K562 (cell line): ENCODE results near the gene PRSS38. TPM values are rescaled to one million over a fixed set of nuclear protein-coding genes. Genes with fewer than 3 reads are reported as not detected.

Source experiments
- ARHGAP35 ChIP-seq: fragments of 450-650 bp; IDR thresholded peaks from 2 replicates; pipeline ENCODE4 v1.6.1; 2018; ENCODE audit not compliant: partially characterized antibody
- BDP1 ChIP-seq: IDR thresholded peaks from 3 replicates; pipeline ENCODE4 v1.6.1; 2011; ENCODE audit not compliant: insufficient read length, insufficient read depth
- C11orf30 ChIP-seq: fragments of 450-650 bp; IDR thresholded peaks from 2 replicates; pipeline ENCODE4 v1.6.1; 2016; ENCODE audit warnings: low read depth, mild to moderate bottlenecking
- CBFA2T2 ChIP-seq: fragments of 450-650 bp; conservative IDR thresholded peaks from 2 replicates; pipeline ENCODE4 v1.6.1; 2017; ENCODE audit warnings: mild to moderate bottlenecking
- CHCHD3 ChIP-seq: fragments of 250-450 bp; sonication (Bioruptor Pico); IDR thresholded peaks from 2 replicates; pipeline ENCODE4 v2.1.2; 2022; ENCODE audit warnings: mild to moderate bottlenecking
- EZH2 ChIP-seq: IDR thresholded peaks from 2 replicates; pipeline ENCODE4 v1.6.1; 2012; ENCODE audit warnings: low read depth, mild to moderate bottlenecking, inconsistent platforms, low read length, borderline replicate concordance
- HNRNPL ChIP-seq: fragments of 200-400 bp; formaldehyde crosslinking; IDR thresholded peaks from 2 replicates; pipeline ENCODE4 v1.6.1; 2017; ENCODE audit warnings: low read depth, mild to moderate bottlenecking, low read length
- KAT2B ChIP-seq: IDR thresholded peaks from one replicate; pipeline ENCODE4 v1.6.1; 2012; ENCODE audit warnings: low read depth, mild to moderate bottlenecking, control low read depth, inconsistent platforms, low read length, moderate library complexity
- KLF13 ChIP-seq: fragments of 450-650 bp; IDR thresholded peaks from 2 replicates; pipeline ENCODE4 v1.6.1; 2016; ENCODE audit warnings: missing genetic modification characterization, low read depth, mild to moderate bottlenecking, missing compliant biosample characterization, moderate library complexity, borderline replicate concordance
- KLF16 ChIP-seq: IDR thresholded peaks from 2 replicates; pipeline ENCODE4 v1.6.1; 2016; ENCODE audit warnings: antibody characterized with exemption
- KLF6 ChIP-seq: fragments of 250-450 bp; sonication (Bioruptor Pico); IDR thresholded peaks from 2 replicates; pipeline ENCODE4 v1.4.0; 2020; ENCODE audit warnings: mild to moderate bottlenecking, moderate library complexity, borderline replicate concordance
- MBD2 ChIP-seq: sonication (generic); IDR thresholded peaks from 2 replicates; pipeline ENCODE4 v1.6.1; 2016; ENCODE audit warnings: low read depth, borderline replicate concordance
- NFYB ChIP-seq: IDR thresholded peaks from 2 replicates; pipeline ENCODE4 v1.6.1; 2011; ENCODE audit warnings: mild to moderate bottlenecking, moderate library complexity; ENCODE audit not compliant: insufficient read length; ENCODE audit errors: extremely low read depth
- NR3C1 ChIP-seq: sonication (generic); formaldehyde crosslinking; IDR thresholded peaks from 2 replicates; pipeline ENCODE4 v1.8.1; 2022; ENCODE audit warnings: missing genetic modification reagents
- POLR2H ChIP-seq: IDR thresholded peaks from 2 replicates; pipeline ENCODE4 v1.6.1; 2016; ENCODE audit warnings: missing genetic modification characterization, low read depth, mild to moderate bottlenecking, control low read depth, missing compliant biosample characterization, moderate library complexity
- RBM39 ChIP-seq: fragments of 200-400 bp; formaldehyde crosslinking; optimal IDR thresholded peaks from 2 replicates; pipeline ENCODE3; 2018; ENCODE audit warnings: low read depth, low read length
- SETDB1 ChIP-seq: IDR thresholded peaks from one replicate; pipeline ENCODE4 v1.6.1; 2012; ENCODE audit warnings: low read length, control low read depth, inconsistent platforms
- SMARCA5 ChIP-seq: fragments of 450-650 bp; IDR thresholded peaks from 2 replicates; pipeline ENCODE4 v1.6.1; 2016
- TSC22D4 ChIP-seq: fragments of 450-650 bp; IDR thresholded peaks from 2 replicates; pipeline ENCODE4 v1.6.1; 2016; ENCODE audit warnings: missing genetic modification characterization, missing biosample characterization, control low read depth
- ZBTB17 ChIP-seq: fragments of 450-650 bp; formaldehyde crosslinking; IDR thresholded peaks from 2 replicates; pipeline ENCODE4 v1.4.0; 2020; ENCODE audit warnings: mild to moderate bottlenecking
- ZC3H8 ChIP-seq: fragments of 450-650 bp; IDR thresholded peaks from 2 replicates; pipeline ENCODE4 v1.6.1; 2017
- ZFP1 ChIP-seq: fragments of 450-650 bp; formaldehyde crosslinking; IDR thresholded peaks from 2 replicates; pipeline ENCODE4 v1.4.0; 2020; ENCODE audit warnings: mild to moderate bottlenecking, mixed read lengths
- ZKSCAN8 ChIP-seq: fragments of 200-800 bp; sonication (Bioruptor generic); IDR thresholded peaks from 2 replicates; pipeline ENCODE4 v1.6.1; 2016; ENCODE audit warnings: missing genetic modification characterization, missing compliant biosample characterization
- ZNF12 ChIP-seq: sonication (generic); formaldehyde crosslinking; IDR thresholded peaks from 2 replicates; pipeline ENCODE4 v1.4.0; 2020; ENCODE audit warnings: mild to moderate bottlenecking, missing genetic modification reagents
- ZNF174 ChIP-seq: fragments of 250-450 bp; sonication (Bioruptor Pico); IDR thresholded peaks from 2 replicates; pipeline ENCODE4 v1.4.0; 2020; ENCODE audit warnings: mild to moderate bottlenecking
- polyA plus RNA-seq, 8 experiments: library from polyadenylated mRNA; depleted of rRNA in 4 of 8; stranded (reverse) in 5 of 8; unstranded in 3 of 8; fragments of >200 nt; fragmentation: Nextera tagmentation in 2 of 8; fragmentation: Illumina TruSeq in 1 of 8; extraction: Ambion mirVana in 2 of 8; extraction: Trizol in 1 of 8; gene quantifications; 2 replicates each; pipeline versions ENCODE4 v1.2.1 to v1.2.3, GENCODE V29; 2011 to 2014; ENCODE audit warnings: inconsistent platforms in 1 of 8, missing spikeins in 1 of 8
- total RNA-seq, 7 experiments: library from RNA; depleted of rRNA in 6 of 7; stranded (reverse); fragments of >200 nt in 6 of 7; fragmentation: Illumina TruSeq in 2 of 7; extraction: Trizol in 2 of 7; gene quantifications; 2 replicates each; pipeline versions ENCODE4 v1.2.1 to v1.2.3, GENCODE V29; 2011 to 2021; ENCODE audit warnings: low replicate concordance in 1 of 7
- TF ChIP-seq, protein P1 (sequence below): fragments of 450-650 bp; IDR thresholded peaks from 2 replicates; pipeline ENCODE4 v1.6.1; 2016; ENCODE audit warnings: antibody characterized with exemption
- TF ChIP-seq, protein P2 (sequence below): fragments of 250-450 bp; sonication (Bioruptor Pico); IDR thresholded peaks from 2 replicates; pipeline ENCODE4 v1.5.0; 2020; ENCODE audit warnings: mild to moderate bottlenecking
- TF ChIP-seq, protein P3 (sequence below): sonication (generic); formaldehyde crosslinking; IDR thresholded peaks from 2 replicates; pipeline ENCODE4 v1.9.0; 2022; ENCODE audit warnings: mild to moderate bottlenecking, missing genetic modification reagents
- TF ChIP-seq, protein P4 (sequence below): sonication (generic); formaldehyde crosslinking; IDR thresholded peaks from 2 replicates; pipeline ENCODE4 v1.8.1; 2023; ENCODE audit warnings: mild to moderate bottlenecking, missing genetic modification reagents

The PRSS38 gene
- total and polyA plus RNA-seq, 9 of the 15 experiments (the other 6 are each of a cell fraction or from before 2014, with no cell fraction given): 0.09 to 0.14 TPM; not detected in 7

DNA sequence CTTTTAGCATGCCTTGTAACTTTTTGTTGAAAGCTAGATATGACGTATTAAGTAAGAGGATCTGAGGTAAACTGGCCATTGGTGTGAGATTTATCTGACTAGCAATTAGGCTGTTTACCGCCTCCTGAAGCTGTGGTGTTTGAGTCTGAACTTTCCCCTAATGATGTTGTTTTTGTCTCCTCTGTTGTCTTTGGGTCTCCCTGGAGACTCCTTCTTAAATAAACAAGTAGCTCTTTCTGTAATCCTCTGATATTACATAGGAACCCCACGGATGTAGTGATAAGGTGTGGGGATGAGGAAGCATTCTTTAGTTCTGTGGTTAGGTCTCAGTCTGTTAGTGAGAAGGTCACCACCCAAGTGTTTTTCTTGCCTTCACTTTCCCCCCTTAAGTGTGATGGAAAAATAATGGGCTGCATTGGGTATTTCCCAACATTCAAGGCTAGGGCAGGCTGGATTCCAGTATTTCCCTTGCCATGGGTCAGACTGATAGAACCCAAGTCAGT lies 33.0 kb downstream of the PRSS38 start (continued):
- TF ChIP-seq ZFP1: no peak
- no peak for TF ChIP-seq ZBTB17 (CRISPR knock-in tag)
- TF ChIP-seq NR3C1: no peak
- TF ChIP-seq, protein P1, sequence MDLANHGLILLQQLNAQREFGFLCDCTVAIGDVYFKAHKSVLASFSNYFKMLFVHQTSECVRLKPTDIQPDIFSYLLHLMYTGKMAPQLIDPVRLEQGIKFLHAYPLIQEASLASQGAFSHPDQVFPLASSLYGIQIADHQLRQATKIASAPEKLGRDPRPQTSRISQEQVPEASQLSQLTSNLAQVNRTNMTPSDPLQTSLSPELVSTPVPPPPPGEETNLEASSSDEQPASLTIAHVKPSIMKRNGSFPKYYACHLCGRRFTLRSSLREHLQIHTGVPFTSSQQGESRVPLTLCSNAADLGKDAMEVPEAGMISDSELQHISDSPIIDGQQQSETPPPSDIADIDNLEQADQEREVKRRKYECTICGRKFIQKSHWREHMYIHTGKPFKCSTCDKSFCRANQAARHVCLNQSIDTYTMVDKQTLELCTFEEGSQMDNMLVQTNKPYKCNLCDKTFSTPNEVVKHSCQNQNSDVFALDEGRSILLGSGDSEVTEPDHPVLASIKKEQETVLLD: no peak
- no peak for TF ChIP-seq ZKSCAN8 (CRISPR knock-in tag)
- TF ChIP-seq RBM39: no peak
- no peak for TF ChIP-seq KLF13
- TF ChIP-seq, protein P2, sequence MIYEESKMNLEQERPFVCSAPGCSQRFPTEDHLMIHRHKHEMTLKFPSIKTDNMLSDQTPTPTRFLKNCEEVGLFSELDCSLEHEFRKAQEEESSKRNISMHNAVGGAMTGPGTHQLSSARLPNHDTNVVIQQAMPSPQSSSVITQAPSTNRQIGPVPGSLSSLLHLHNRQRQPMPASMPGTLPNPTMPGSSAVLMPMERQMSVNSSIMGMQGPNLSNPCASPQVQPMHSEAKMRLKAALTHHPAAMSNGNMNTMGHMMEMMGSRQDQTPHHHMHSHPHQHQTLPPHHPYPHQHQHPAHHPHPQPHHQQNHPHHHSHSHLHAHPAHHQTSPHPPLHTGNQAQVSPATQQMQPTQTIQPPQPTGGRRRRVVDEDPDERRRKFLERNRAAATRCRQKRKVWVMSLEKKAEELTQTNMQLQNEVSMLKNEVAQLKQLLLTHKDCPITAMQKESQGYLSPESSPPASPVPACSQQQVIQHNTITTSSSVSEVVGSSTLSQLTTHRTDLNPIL (CRISPR knock-in tag): no peak
- no peak for TF ChIP-seq CHCHD3
- TF ChIP-seq CBFA2T2: peak; percentile 75
- TF ChIP-seq MBD2: no peak
- TF ChIP-seq ARHGAP35: no peak
- TF ChIP-seq, protein P3, sequence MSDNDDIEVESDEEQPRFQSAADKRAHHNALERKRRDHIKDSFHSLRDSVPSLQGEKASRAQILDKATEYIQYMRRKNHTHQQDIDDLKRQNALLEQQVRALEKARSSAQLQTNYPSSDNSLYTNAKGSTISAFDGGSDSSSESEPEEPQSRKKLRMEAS (CRISPR knock-in tag): no peak
- TF ChIP-seq ZNF12 (CRISPR knock-in tag): no peak
- TF ChIP-seq KLF6 (CRISPR knock-in tag): no peak
- TF ChIP-seq EZH2: no peak
- no peak for TF ChIP-seq ZNF174 (CRISPR knock-in tag)
- no peak for TF ChIP-seq POLR2H (tag)
- no peak for TF ChIP-seq BDP1
- TF ChIP-seq SMARCA5: no peak
- TF ChIP-seq NFYB: no peak
- no peak for TF ChIP-seq HNRNPL
- TF ChIP-seq KLF16: peak; percentile 31; the same call in 1 of the 2 replicates
- no peak for TF ChIP-seq ZC3H8
- TF ChIP-seq C11orf30: peak; percentile 38; the same call in 1 of the 2 replicates
- no peak for TF ChIP-seq TSC22D4 (tag)
- TF ChIP-seq, protein P4, sequence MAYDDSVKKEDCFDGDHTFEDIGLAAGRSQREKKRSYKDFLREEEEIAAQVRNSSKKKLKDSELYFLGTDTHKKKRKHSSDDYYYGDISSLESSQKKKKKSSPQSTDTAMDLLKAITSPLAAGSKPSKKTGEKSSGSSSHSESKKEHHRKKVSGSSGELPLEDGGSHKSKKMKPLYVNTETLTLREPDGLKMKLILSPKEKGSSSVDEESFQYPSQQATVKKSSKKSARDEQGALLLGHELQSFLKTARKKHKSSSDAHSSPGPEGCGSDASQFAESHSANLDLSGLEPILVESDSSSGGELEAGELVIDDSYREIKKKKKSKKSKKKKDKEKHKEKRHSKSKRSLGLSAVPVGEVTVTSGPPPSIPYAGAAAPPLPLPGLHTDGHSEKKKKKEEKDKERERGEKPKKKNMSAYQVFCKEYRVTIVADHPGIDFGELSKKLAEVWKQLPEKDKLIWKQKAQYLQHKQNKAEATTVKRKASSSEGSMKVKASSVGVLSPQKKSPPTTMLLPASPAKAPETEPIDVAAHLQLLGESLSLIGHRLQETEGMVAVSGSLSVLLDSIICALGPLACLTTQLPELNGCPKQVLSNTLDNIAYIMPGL (CRISPR knock-in tag): no peak
- TF ChIP-seq KAT2B: no peak
- TF ChIP-seq SETDB1: no peak
